H1 (cell line): ENCODE data around the gene SERPINA6. TPM values are rescaled to one million over a fixed set of nuclear protein-coding genes. Genes with fewer than 3 reads are reported as not detected.

ENCODE experiments used
- ATF3 ChIP-seq: IDR thresholded peaks from 2 replicates; pipeline ENCODE4 v1.6.1; 2011; ENCODE audit warnings: low read depth, mild to moderate bottlenecking, low read length; ENCODE audit not compliant: insufficient read depth
- BACH1 ChIP-seq: IDR thresholded peaks from 2 replicates; pipeline ENCODE4 v1.6.1; 2012; ENCODE audit warnings: low read length, improper control_type of control experiment
- BRCA1 ChIP-seq: IDR thresholded peaks from 2 replicates; pipeline ENCODE4 v1.6.1; 2012; ENCODE audit warnings: low read depth, low read length, improper control_type of control experiment
- CBX5 ChIP-seq: fragments of 300-800, 300-1000 bp; sonication (generic); IDR thresholded peaks from 2 replicates; pipeline ENCODE4 v1.7.1; 2016; ENCODE audit warnings: antibody characterized with exemption, low read length, low read depth
- HDAC6 ChIP-seq: IDR thresholded peaks from one replicate; pipeline ENCODE4 v1.7.1; 2012; ENCODE audit warnings: low read depth, mild to moderate bottlenecking, inconsistent platforms, low read length, moderate library complexity
- JUND ChIP-seq: IDR thresholded peaks from 2 replicates; pipeline ENCODE4 v1.6.1; 2011; ENCODE audit warnings: mild to moderate bottlenecking, improper control_type of control experiment, low read length
- RAD21 ChIP-seq, 2 experiments: IDR thresholded peaks in 1 of 2; conservative IDR thresholded peaks in 1 of 2; 2 replicates each; pipeline ENCODE4 v1.6.1; 2011; ENCODE audit warnings: low read depth in 2 of 2, low read length in 2 of 2, improper control_type of control experiment in 1 of 2, inconsistent platforms in 1 of 2, mild to moderate bottlenecking in 1 of 2, moderate library complexity in 1 of 2
- RXRA ChIP-seq: IDR thresholded peaks from 2 replicates; pipeline ENCODE4 v1.6.1; 2011; ENCODE audit warnings: low read depth, mild to moderate bottlenecking, low read length, moderate library complexity; ENCODE audit not compliant: insufficient read depth
- SAP30 ChIP-seq: fragments of 300-600 bp; sonication (generic); IDR thresholded peaks from 2 replicates; pipeline ENCODE4 v1.7.1; 2012; ENCODE audit warnings: low read length, moderate library complexity, mild to moderate bottlenecking, inconsistent platforms; ENCODE audit not compliant: insufficient read depth, insufficient replicate concordance
- SP2 ChIP-seq: IDR thresholded peaks from 2 replicates; pipeline ENCODE4 v1.6.1; 2012; ENCODE audit warnings: mild to moderate bottlenecking, low read length, inconsistent platforms
- TBP ChIP-seq: IDR thresholded peaks from 2 replicates; pipeline ENCODE4 v1.6.1; 2011; ENCODE audit warnings: low read depth, low read length, improper control_type of control experiment
- polyA plus RNA-seq, 7 experiments: library from polyadenylated mRNA; depleted of rRNA in 3 of 7; stranded (reverse) in 5 of 7; unstranded in 2 of 7; fragments of >200 nt in 5 of 7; fragments of 200-250 nt in 2 of 7; gene quantifications; 1 replicate in 5 of 7; 2 replicates in 1 of 7; 4 replicates in 1 of 7; pipeline versions ENCODE4 v1.2.1 to v1.2.3, GENCODE V29; 2011 to 2013; ENCODE audit warnings: missing spikeins in 2 of 7, mixed read lengths in 2 of 7
- total RNA-seq: library from RNA; stranded (reverse); fragmentation: NEBNext Ultra II Directional; extraction: Animal tissue kit (Norgen Biotek cat#: 25700); gene quantifications from 2 replicates; pipeline ENCODE4 v1.2.1, GENCODE V29; 2021
- TF ChIP-seq, protein P1 (sequence below): fragments of 300-600 bp; sonication (generic); IDR thresholded peaks from 2 replicates; pipeline ENCODE4 v1.7.1; 2012; ENCODE audit warnings: low read length, moderate library complexity, mild to moderate bottlenecking, inconsistent platforms; ENCODE audit not compliant: insufficient replicate concordance

The SERPINA6 gene
- total and polyA plus RNA-seq, 2 of the 8 experiments (the other 6 are each of a cell fraction or from before 2014, with no cell fraction given) = not detected

GRCh38 chr14:94344389-94344788, 21.3 kb upstream of the SERPINA6 start (continued):
- TF ChIP-seq, protein P1, sequence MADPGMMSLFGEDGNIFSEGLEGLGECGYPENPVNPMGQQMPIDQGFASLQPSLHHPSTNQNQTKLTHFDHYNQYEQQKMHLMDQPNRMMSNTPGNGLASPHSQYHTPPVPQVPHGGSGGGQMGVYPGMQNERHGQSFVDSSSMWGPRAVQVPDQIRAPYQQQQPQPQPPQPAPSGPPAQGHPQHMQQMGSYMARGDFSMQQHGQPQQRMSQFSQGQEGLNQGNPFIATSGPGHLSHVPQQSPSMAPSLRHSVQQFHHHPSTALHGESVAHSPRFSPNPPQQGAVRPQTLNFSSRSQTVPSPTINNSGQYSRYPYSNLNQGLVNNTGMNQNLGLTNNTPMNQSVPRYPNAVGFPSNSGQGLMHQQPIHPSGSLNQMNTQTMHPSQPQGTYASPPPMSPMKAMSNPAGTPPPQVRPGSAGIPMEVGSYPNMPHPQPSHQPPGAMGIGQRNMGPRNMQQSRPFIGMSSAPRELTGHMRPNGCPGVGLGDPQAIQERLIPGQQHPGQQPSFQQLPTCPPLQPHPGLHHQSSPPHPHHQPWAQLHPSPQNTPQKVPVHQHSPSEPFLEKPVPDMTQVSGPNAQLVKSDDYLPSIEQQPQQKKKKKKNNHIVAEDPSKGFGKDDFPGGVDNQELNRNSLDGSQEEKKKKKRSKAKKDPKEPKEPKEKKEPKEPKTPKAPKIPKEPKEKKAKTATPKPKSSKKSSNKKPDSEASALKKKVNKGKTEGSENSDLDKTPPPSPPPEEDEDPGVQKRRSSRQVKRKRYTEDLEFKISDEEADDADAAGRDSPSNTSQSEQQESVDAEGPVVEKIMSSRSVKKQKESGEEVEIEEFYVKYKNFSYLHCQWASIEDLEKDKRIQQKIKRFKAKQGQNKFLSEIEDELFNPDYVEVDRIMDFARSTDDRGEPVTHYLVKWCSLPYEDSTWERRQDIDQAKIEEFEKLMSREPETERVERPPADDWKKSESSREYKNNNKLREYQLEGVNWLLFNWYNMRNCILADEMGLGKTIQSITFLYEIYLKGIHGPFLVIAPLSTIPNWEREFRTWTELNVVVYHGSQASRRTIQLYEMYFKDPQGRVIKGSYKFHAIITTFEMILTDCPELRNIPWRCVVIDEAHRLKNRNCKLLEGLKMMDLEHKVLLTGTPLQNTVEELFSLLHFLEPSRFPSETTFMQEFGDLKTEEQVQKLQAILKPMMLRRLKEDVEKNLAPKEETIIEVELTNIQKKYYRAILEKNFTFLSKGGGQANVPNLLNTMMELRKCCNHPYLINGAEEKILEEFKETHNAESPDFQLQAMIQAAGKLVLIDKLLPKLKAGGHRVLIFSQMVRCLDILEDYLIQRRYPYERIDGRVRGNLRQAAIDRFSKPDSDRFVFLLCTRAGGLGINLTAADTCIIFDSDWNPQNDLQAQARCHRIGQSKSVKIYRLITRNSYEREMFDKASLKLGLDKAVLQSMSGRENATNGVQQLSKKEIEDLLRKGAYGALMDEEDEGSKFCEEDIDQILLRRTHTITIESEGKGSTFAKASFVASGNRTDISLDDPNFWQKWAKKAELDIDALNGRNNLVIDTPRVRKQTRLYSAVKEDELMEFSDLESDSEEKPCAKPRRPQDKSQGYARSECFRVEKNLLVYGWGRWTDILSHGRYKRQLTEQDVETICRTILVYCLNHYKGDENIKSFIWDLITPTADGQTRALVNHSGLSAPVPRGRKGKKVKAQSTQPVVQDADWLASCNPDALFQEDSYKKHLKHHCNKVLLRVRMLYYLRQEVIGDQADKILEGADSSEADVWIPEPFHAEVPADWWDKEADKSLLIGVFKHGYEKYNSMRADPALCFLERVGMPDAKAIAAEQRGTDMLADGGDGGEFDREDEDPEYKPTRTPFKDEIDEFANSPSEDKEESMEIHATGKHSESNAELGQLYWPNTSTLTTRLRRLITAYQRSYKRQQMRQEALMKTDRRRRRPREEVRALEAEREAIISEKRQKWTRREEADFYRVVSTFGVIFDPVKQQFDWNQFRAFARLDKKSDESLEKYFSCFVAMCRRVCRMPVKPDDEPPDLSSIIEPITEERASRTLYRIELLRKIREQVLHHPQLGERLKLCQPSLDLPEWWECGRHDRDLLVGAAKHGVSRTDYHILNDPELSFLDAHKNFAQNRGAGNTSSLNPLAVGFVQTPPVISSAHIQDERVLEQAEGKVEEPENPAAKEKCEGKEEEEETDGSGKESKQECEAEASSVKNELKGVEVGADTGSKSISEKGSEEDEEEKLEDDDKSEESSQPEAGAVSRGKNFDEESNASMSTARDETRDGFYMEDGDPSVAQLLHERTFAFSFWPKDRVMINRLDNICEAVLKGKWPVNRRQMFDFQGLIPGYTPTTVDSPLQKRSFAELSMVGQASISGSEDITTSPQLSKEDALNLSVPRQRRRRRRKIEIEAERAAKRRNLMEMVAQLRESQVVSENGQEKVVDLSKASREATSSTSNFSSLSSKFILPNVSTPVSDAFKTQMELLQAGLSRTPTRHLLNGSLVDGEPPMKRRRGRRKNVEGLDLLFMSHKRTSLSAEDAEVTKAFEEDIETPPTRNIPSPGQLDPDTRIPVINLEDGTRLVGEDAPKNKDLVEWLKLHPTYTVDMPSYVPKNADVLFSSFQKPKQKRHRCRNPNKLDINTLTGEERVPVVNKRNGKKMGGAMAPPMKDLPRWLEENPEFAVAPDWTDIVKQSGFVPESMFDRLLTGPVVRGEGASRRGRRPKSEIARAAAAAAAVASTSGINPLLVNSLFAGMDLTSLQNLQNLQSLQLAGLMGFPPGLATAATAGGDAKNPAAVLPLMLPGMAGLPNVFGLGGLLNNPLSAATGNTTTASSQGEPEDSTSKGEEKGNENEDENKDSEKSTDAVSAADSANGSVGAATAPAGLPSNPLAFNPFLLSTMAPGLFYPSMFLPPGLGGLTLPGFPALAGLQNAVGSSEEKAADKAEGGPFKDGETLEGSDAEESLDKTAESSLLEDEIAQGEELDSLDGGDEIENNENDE = no peak
- TF ChIP-seq BRCA1 (no peak), HDAC6 (no peak), BACH1 (no peak), SP2 (no peak), ATF3 (no peak), RAD21 (IDR thresholded peaks at IDR 0.05 in 1 of 2, conservative IDR thresholded peaks at IDR 0.05 in 1 of 2; ENCODE audit: low read depth in 2 of 2, low read length in 2 of 2) (no peak), JUND (no peak), RXRA (no peak), TBP (no peak), CBX5 (no peak), SAP30 (no peak)
- TF ChIP-seq, all 59 proteins: peak for 0
